T-cell (primary cell): ENCODE measurements around the gene DIPK1A. TPM values are rescaled to one million over a fixed set of nuclear protein-coding genes. Genes with fewer than 3 reads are reported as not detected.

Experiments
- ATAC-seq, 4 experiments: fragments of 200-7000 bp in 3 of 4; fragments of 150-1000 bp in 1 of 4; cut with Tn5 transposase; replicated peaks in 1 of 4; 1 replicate in 3 of 4; 2 replicates in 1 of 4; pipeline ENCODE4 v1.10.0; 2021; ENCODE audit warnings: moderate library complexity in 3 of 4, mild to moderate bottlenecking in 2 of 4, moderate number of reproducible peaks in 1 of 4
- CTCF ChIA-PET, 2 donors: fragments of 300-600 bp; sonication (Branson Sonifier 250); formaldehyde crosslinking; loops; one replicate each; lab custom pipeline; 2022; ENCODE audit warnings: antibody characterized with exemption in 2 of 2; lab: Charles Lee
- POLR2A ChIA-PET, 2 donors: fragments of 300-600 bp; sonication (Branson Sonifier 250); formaldehyde crosslinking; loops; one replicate each; lab custom pipeline; 2022; ENCODE audit warnings: antibody characterized with exemption in 2 of 2; lab: Charles Lee
- DNase-seq, 35 experiments: peaks; one replicate each; pipeline versions ENCODE4 v3.0.0 to v3.0.0-alpha.2; 2013 to 2023
- H3K27ac ChIP-seq: one replicate; pipeline ENCODE4 v1.5.1; 2013; ENCODE audit warnings: low read length
- H3K27me3 ChIP-seq, 2 experiments: replicated peaks in 1 of 2; 1 replicate in 1 of 2; 2 replicates in 1 of 2; pipeline versions ENCODE4 v1.6.1 to v1.7.0; 2013; ENCODE audit warnings: low read length in 1 of 2, mixed read lengths in 1 of 2; ENCODE audit not compliant: control insufficient read depth in 2 of 2, insufficient read depth in 2 of 2; ENCODE audit errors: extremely low read depth in 1 of 2
- H3K36me3 ChIP-seq, 2 donors: 1 replicate in 1 of 2; 2 replicates in 1 of 2; pipeline versions ENCODE4 v1.6.1 to v1.7.0; 2013; ENCODE audit warnings: low read length in 1 of 2; ENCODE audit not compliant: control insufficient read depth in 2 of 2, insufficient read depth in 1 of 2; ENCODE audit errors: extremely low read depth in 1 of 2
- H3K4me1 ChIP-seq, 2 experiments: 1 replicate in 1 of 2; 2 replicates in 1 of 2; pipeline versions ENCODE4 v1.6.1 to v1.7.0; 2013; ENCODE audit warnings: low read length in 2 of 2, mixed read lengths in 1 of 2; ENCODE audit not compliant: insufficient read depth in 2 of 2, control insufficient read depth in 1 of 2; ENCODE audit errors: extremely low read depth in 1 of 2
- H3K4me3 ChIP-seq, 2 donors: 1 replicate in 1 of 2; 2 replicates in 1 of 2; pipeline versions ENCODE4 v1.5.1 to v1.7.0; 2013; ENCODE audit warnings: mild to moderate bottlenecking in 2 of 2, low read length in 1 of 2, moderate library complexity in 1 of 2; ENCODE audit not compliant: control insufficient read depth in 1 of 2; ENCODE audit errors: extremely low read depth in 1 of 2
- H3K9me3 ChIP-seq: 2 replicates; pipeline ENCODE4 v1.7.0; 2013
- H3K27ac Mint-ChIP-seq, 2 donors: one replicate each; pipeline ENCODE4 v1.8.0; 2020 to 2021; ENCODE audit warnings: mild to moderate bottlenecking in 2 of 2, mixed read lengths in 2 of 2
- H3K27me3 Mint-ChIP-seq, 2 donors: one replicate each; pipeline ENCODE4 v1.8.0; 2021 to 2022; ENCODE audit warnings: mixed read lengths in 2 of 2
- H3K36me3 Mint-ChIP-seq: one replicate; pipeline ENCODE4 v1.8.0; 2021; ENCODE audit warnings: mixed read lengths
- H3K4me1 Mint-ChIP-seq, 3 donors: one replicate each; pipeline ENCODE4 v1.8.0; 2020 to 2022; ENCODE audit warnings: mixed read lengths in 3 of 3, mild to moderate bottlenecking in 1 of 3
- H3K4me3 Mint-ChIP-seq, 3 donors: one replicate each; pipeline ENCODE4 v1.8.0; 2020 to 2022; ENCODE audit warnings: mild to moderate bottlenecking in 3 of 3, mixed read lengths in 3 of 3, moderate library complexity in 3 of 3
- H3K9me3 Mint-ChIP-seq, 3 donors: one replicate each; pipeline ENCODE4 v1.8.0; 2020 to 2022; ENCODE audit warnings: mixed read lengths in 3 of 3
- WGBS: methylation state at CpG from one replicate; pipeline ENCODE4 v1.1.5; 2013; ENCODE audit warnings: missing lambda C conversion rate; ENCODE audit not compliant: insufficient coverage; 5-methylcytosine and 5-hydroxymethylcytosine counted together
- total RNA-seq, 35 experiments: library from RNA in 6 of 35; stranded (reverse) in 6 of 35; fragments of 120-200 nt in 1 of 35; gene quantifications; one replicate each; pipeline versions ENCODE4 v1.2.1 to v1.2.4 and lab custom pipeline; 2013 to 2026

Gene DIPK1A
- total RNA-seq, 5 donors from 2014 or later (not counting 1 experiment from before 2014, with no cell fraction given): 8.9 to 16.0 (median 14.4) TPM

GRCh38 chr1:92989936-92990583 is 28.8 kb upstream of the DIPK1A start:
- CTCF ChIA-PET: interaction anchor here (0.6 to 1.9 kb wide), 12 partner anchors 9 to 456 kb away, joined by 3 to 24 read pairs (median 4); partner anchors contain the start of gene DIPK1A (in 1 of the 2)
- H3K36me3 Mint-ChIP-seq: no peaks in the 10 kb centered on the region
- 95% methylated on average over 2 of the region's 6 CpGs for WGBS
- no peak overlapping the region for H3K4me3 ChIP-seq
- POLR2A ChIA-PET: interaction anchor here (0.5 to 1.1 kb wide), 6 partner anchors 9 to 159 kb away, joined by 3 to 4 read pairs (median 4); no protein-coding TSS in a partner anchor
- ATAC-seq (no peak), DNase-seq (no peak)
- H3K9me3 ChIP-seq: no peaks in the 10 kb centered on the region
- H3K27me3 Mint-ChIP-seq: no peaks in the 10 kb centered on the region
- no peaks in the 10 kb centered on the region for H3K36me3 ChIP-seq
- peak overlapping the region in 2 of 3 donors; percentile 52 to 58 for H3K4me3 Mint-ChIP-seq
- H3K9me3 Mint-ChIP-seq: no peaks in the 10 kb centered on the region
- peaks cover 48 to 50% (median 49%) of the 10 kb centered on the region in 3 donors for H3K4me1 Mint-ChIP-seq
- H3K27ac Mint-ChIP-seq: peak overlapping the region; percentile 80 to 85
- peaks cover 34 to 39% of the 10 kb centered on the region in 2 experiments for H3K4me1 ChIP-seq
- H3K27ac ChIP-seq: peak overlapping the region; percentile 32
- no peaks in the 10 kb centered on the region for H3K27me3 ChIP-seq

- H3K4me1 ChIP-seq: peaks cover 34 to 39% of the 10 kb centered on the region in 2 experiments
- Mint-ChIP-seq H3K4me1 (peaks cover 51 to 57% (median 51%) of the 10 kb centered on the region in 3 donors), H3K4me3 (peak overlapping the region in 1 of 3 donors; percentile 58), H3K27ac (peak overlapping the region; percentile 80 to 85), H3K9me3 (no peaks in the 10 kb centered on the region), H3K36me3 (no peaks in the 10 kb centered on the region), H3K27me3 (no peaks in the 10 kb centered on the region)
- no peaks in the 10 kb centered on the region for H3K9me3 ChIP-seq
- H3K36me3 ChIP-seq: no peaks in the 10 kb centered on the region
- ChIA-PET CTCF (interaction anchor here (1.4 to 1.9 kb wide), 4 partner anchors 8 to 38 kb away, joined by 3 to 24 read pairs (median 6); partner anchors contain the start of gene DIPK1A (in 1 of the 2)), POLR2A (no interaction called here)
- no peaks in the 10 kb centered on the region for H3K27me3 ChIP-seq
- peak overlapping the region; percentile 32 for H3K27ac ChIP-seq
- ATAC-seq: no peak
- no peak overlapping the region for H3K4me3 ChIP-seq
- 57% methylated on average over 1 of the region's 2 CpGs for WGBS
- no peak for DNase-seq
Observed at GRCh38 chr1:92989253-92989652, 28.0 kb upstream of the DIPK1A start.

- no peaks in the 10 kb centered on the region for H3K9me3 ChIP-seq
- POLR2A ChIA-PET: interaction anchor here in 1 of 2 donors (0.6 to 1.4 kb wide), 2 partner anchors 25 to 179 kb away, joined by 3 to 5 read pairs; no protein-coding TSS in a partner anchor
- H3K36me3 Mint-ChIP-seq: no peaks in the 10 kb centered on the region
- no peak overlapping the region for H3K4me3 Mint-ChIP-seq
- peaks cover 0 to 3% (median 0%) of the 10 kb centered on the region in 3 donors for H3K9me3 Mint-ChIP-seq
- H3K36me3 ChIP-seq: no peaks in the 10 kb centered on the region
- H3K4me3 ChIP-seq: no peak overlapping the region
- CTCF ChIA-PET: interaction anchor here (0.6 to 1.5 kb wide), 6 partner anchors 16 to 133 kb away, joined by 3 to 4 read pairs (median 3); no protein-coding TSS in a partner anchor
- no peaks in the 10 kb centered on the region for H3K27me3 Mint-ChIP-seq
- no peak overlapping the region for H3K27ac ChIP-seq
- no peaks in the 10 kb centered on the region for H3K27me3 ChIP-seq
- peaks cover 28 to 32% of the 10 kb centered on the region in 2 experiments for H3K4me1 ChIP-seq
- peaks cover 38 to 46% (median 38%) of the 10 kb centered on the region in 3 donors for H3K4me1 Mint-ChIP-seq
- no peak for DNase-seq
- no peak overlapping the region for H3K27ac Mint-ChIP-seq
- ATAC-seq: no peak
Observed at GRCh38 chr1:92987462-92987861, 26.2 kb upstream of the DIPK1A start.

GRCh38 chr1:92985101-92985500 is 23.8 kb upstream of the DIPK1A start:
- H3K27me3 Mint-ChIP-seq: no peaks in the 10 kb centered on the region
- H3K27me3 ChIP-seq: no peaks in the 10 kb centered on the region
- no peak for DNase-seq
- POLR2A ChIA-PET: no interaction called here
- no peak overlapping the region for H3K27ac ChIP-seq
- H3K36me3 ChIP-seq: no peaks in the 10 kb centered on the region
- peaks cover 16 to 33% of the 10 kb centered on the region in 2 experiments for H3K4me1 ChIP-seq
- H3K4me3 Mint-ChIP-seq: no peak overlapping the region
- CTCF ChIA-PET: interaction anchor here (0.6 to 1.5 kb wide), 3 partner anchors 14 to 23 kb away, joined by 3 to 6 read pairs (median 3); no protein-coding TSS in a partner anchor
- peaks cover 38 to 47% (median 38%) of the 10 kb centered on the region in 3 donors for H3K4me1 Mint-ChIP-seq
- peaks cover 0 to 3% (median 0%) of the 10 kb centered on the region in 3 donors for H3K9me3 Mint-ChIP-seq
- H3K9me3 ChIP-seq: no peaks in the 10 kb centered on the region
- H3K27ac Mint-ChIP-seq: peak overlapping the region in 1 of 2 donors; percentile 41
- H3K36me3 Mint-ChIP-seq: no peaks in the 10 kb centered on the region
- H3K4me3 ChIP-seq: no peak overlapping the region
- ATAC-seq: no peak

GRCh38 chr1:92980732-92981647 is 19.7 kb upstream of the DIPK1A start:
- H3K27ac ChIP-seq: peak overlapping the region; percentile 94
- POLR2A ChIA-PET: interaction anchor here (0.6 to 2.1 kb wide), 12 partner anchors 9 to 365 kb away, joined by 3 to 44 read pairs (median 4); partner anchors contain the start of genes DIPK1A (in 2 of the 2) and DR1 (in 1 of the 2)
- peaks cover 9 to 29% of the 10 kb centered on the region in 2 experiments for H3K4me1 ChIP-seq
- CTCF ChIA-PET: interaction anchor here (0.7 to 3.1 kb wide), 21 partner anchors 9 to 1424 kb away, joined by 3 to 72 read pairs (median 4); partner anchors contain the start of gene DIPK1A (in 1 of the 2)
- peak; percentile 90 to 98 (median 94) for ATAC-seq
- Mint-ChIP-seq H3K9me3 (peaks cover 0 to 3% (median 0%) of the 10 kb centered on the region in 3 donors), H3K27me3 (no peaks in the 10 kb centered on the region), H3K27ac (peak overlapping the region; percentile 96 to 100), H3K36me3 (no peaks in the 10 kb centered on the region), H3K4me3 (peak overlapping the region; percentile 25 to 63 (median 58)), H3K4me1 (peaks cover 38 to 47% (median 46%) of the 10 kb centered on the region in 3 donors)
- H3K36me3 ChIP-seq: no peaks in the 10 kb centered on the region
- no peaks in the 10 kb centered on the region for H3K9me3 ChIP-seq
- H3K4me3 ChIP-seq: peak overlapping the region in 1 of 2 donors; percentile 6
- 7% methylated on average over 4 of the region's 8 CpGs for WGBS
- H3K27me3 ChIP-seq: no peaks in the 10 kb centered on the region
- DNase-seq: peak in 33 of 35 experiments; percentile 35 to 90 (median 68)
